ENCODE measurements around the gene DOCK11.
A peak's percentile ranks its signal among the peaks of the same experiment; 100 is the strongest.

DOCK11 gene

DNA sequence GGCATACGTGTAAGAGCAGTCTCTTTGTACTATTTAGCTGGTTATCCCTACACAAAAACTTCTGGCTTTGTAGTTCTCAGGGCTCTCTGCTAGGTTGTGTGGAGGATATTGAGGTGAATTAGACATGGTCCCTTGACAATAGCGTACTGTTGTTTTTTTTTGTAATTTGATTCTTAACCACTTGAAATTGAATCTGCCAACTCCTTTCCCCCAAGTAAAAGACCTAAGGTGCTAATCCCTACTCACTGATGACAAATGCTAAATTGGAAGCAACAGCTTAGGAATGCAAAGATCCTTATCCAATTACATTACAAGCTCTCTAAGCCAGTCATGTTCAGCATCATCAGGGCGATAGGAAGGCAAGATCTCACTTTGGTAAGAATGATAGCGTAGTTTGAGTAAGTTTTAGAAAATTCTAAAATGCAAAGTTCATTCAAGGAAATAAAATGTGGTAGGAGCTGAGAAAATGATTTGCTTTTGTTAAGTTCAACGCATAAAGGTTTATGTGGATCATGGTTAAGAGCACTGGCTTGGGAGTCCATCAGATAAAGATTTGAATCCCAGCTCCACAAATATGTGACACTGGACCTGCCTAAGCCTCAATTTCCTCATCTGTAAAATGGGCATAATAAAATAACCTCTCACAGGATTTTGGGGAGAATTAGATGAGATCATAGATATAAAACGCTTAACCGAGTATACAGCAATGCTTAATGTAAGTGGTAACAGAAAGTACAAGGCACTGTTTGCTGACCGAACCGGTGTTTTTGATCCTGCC is 39.3 kb downstream of the DOCK11 start:
- ChIA-PET POLR2A (no interaction called here), CTCF (interaction anchor here (1.0 kb wide), 1 partner anchor 29 kb away, joined by 3 read pairs; no protein-coding TSS in a partner anchor)
- no peak overlapping the region for H3K4me3 ChIP-seq (ENCODE audit: low read depth, low read length)
- no peaks in the 10 kb centered on the region for H3K36me3 ChIP-seq (ENCODE audit: control insufficient read depth in 2 of 2, insufficient read depth in 1 of 2, low read length in 2 of 2)
- H3K9me3 ChIP-seq (ENCODE audit: control insufficient read depth, insufficient read depth, low read depth, low read length) = no peaks in the 10 kb centered on the region
- H3K4me1 ChIP-seq (ENCODE audit: control insufficient read depth, insufficient read depth, low read length) = 0 out of 2 replicates have a peak, but pooled peaks cover 3% of the 10 kb centered on the region
- H3K27ac ChIP-seq (ENCODE audit: extremely low read depth, low read depth, low read length) = no peak overlapping the region
- TF ChIP-seq ZNF585B (tag by site-specific recombination; IDR thresholded peaks at IDR 0.05) (no peak), ZNF248 (tag by site-specific recombination; IDR thresholded peaks at IDR 0.05) (no peak), OSR2 (tag by site-specific recombination; IDR thresholded peaks at IDR 0.05) (peak; percentile 98), ZNF184 (tag by site-specific recombination; IDR thresholded peaks at IDR 0.05) (no peak), ZNF768 (tag by site-specific recombination; IDR thresholded peaks at IDR 0.05) (no peak), GLI4 (tag by site-specific recombination; IDR thresholded peaks at IDR 0.05) (no peak), ZBTB20 (tag by site-specific recombination; IDR thresholded peaks at IDR 0.05) (no peak), HOXD13 (CRISPR knock-in tag; IDR thresholded peaks at IDR 0.05; ENCODE audit: borderline replicate concordance) (no peak), BCL11B (tag by site-specific recombination; IDR thresholded peaks at IDR 0.05; ENCODE audit: low read depth) (no peak), SP2 (tag by site-specific recombination; IDR thresholded peaks at IDR 0.05) (peak; percentile 43; the same call in 1 of the 2 replicates), ZFP69B (tag by site-specific recombination; IDR thresholded peaks at IDR 0.05) (no peak), GLI2 (tag by site-specific recombination; IDR thresholded peaks at IDR 0.05; ENCODE audit: borderline replicate concordance, low read depth) (no peak), ZNF292 (tag by site-specific recombination; IDR thresholded peaks at IDR 0.05; ENCODE audit: borderline replicate concordance, low read depth) (no peak), GLIS1 (tag by site-specific recombination; IDR thresholded peaks at IDR 0.05) (no peak; the same call in 1 of the 2 replicates), ZNF426 (tag by site-specific recombination; IDR thresholded peaks at IDR 0.05) (no peak), ZNF354C (tag by site-specific recombination; IDR thresholded peaks at IDR 0.05; ENCODE audit: borderline replicate concordance, low read depth) (no peak), ZNF132 (tag by site-specific recombination; IDR thresholded peaks at IDR 0.05; ENCODE audit: borderline replicate concordance) (no peak), ZFP37 (tag by site-specific recombination; IDR thresholded peaks at IDR 0.05) (no peak), ZNF324 (tag by site-specific recombination; IDR thresholded peaks at IDR 0.05) (peak; percentile 30; the same call in 1 of the 2 replicates)
- TF ChIP-seq, protein P1, sequence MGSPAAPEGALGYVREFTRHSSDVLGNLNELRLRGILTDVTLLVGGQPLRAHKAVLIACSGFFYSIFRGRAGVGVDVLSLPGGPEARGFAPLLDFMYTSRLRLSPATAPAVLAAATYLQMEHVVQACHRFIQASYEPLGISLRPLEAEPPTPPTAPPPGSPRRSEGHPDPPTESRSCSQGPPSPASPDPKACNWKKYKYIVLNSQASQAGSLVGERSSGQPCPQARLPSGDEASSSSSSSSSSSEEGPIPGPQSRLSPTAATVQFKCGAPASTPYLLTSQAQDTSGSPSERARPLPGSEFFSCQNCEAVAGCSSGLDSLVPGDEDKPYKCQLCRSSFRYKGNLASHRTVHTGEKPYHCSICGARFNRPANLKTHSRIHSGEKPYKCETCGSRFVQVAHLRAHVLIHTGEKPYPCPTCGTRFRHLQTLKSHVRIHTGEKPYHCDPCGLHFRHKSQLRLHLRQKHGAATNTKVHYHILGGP (tag by site-specific recombination; IDR thresholded peaks at IDR 0.05) = no peak
- TF ChIP-seq, protein P2, sequence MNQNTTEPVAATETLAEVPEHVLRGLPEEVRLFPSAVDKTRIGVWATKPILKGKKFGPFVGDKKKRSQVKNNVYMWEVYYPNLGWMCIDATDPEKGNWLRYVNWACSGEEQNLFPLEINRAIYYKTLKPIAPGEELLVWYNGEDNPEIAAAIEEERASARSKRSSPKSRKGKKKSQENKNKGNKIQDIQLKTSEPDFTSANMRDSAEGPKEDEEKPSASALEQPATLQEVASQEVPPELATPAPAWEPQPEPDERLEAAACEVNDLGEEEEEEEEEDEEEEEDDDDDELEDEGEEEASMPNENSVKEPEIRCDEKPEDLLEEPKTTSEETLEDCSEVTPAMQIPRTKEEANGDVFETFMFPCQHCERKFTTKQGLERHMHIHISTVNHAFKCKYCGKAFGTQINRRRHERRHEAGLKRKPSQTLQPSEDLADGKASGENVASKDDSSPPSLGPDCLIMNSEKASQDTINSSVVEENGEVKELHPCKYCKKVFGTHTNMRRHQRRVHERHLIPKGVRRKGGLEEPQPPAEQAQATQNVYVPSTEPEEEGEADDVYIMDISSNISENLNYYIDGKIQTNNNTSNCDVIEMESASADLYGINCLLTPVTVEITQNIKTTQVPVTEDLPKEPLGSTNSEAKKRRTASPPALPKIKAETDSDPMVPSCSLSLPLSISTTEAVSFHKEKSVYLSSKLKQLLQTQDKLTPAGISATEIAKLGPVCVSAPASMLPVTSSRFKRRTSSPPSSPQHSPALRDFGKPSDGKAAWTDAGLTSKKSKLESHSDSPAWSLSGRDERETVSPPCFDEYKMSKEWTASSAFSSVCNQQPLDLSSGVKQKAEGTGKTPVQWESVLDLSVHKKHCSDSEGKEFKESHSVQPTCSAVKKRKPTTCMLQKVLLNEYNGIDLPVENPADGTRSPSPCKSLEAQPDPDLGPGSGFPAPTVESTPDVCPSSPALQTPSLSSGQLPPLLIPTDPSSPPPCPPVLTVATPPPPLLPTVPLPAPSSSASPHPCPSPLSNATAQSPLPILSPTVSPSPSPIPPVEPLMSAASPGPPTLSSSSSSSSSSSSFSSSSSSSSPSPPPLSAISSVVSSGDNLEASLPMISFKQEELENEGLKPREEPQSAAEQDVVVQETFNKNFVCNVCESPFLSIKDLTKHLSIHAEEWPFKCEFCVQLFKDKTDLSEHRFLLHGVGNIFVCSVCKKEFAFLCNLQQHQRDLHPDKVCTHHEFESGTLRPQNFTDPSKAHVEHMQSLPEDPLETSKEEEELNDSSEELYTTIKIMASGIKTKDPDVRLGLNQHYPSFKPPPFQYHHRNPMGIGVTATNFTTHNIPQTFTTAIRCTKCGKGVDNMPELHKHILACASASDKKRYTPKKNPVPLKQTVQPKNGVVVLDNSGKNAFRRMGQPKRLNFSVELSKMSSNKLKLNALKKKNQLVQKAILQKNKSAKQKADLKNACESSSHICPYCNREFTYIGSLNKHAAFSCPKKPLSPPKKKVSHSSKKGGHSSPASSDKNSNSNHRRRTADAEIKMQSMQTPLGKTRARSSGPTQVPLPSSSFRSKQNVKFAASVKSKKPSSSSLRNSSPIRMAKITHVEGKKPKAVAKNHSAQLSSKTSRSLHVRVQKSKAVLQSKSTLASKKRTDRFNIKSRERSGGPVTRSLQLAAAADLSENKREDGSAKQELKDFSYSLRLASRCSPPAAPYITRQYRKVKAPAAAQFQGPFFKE (tag by site-specific recombination; IDR thresholded peaks at IDR 0.05; ENCODE audit: borderline replicate concordance) = no peak
- TF ChIP-seq, protein P3, sequence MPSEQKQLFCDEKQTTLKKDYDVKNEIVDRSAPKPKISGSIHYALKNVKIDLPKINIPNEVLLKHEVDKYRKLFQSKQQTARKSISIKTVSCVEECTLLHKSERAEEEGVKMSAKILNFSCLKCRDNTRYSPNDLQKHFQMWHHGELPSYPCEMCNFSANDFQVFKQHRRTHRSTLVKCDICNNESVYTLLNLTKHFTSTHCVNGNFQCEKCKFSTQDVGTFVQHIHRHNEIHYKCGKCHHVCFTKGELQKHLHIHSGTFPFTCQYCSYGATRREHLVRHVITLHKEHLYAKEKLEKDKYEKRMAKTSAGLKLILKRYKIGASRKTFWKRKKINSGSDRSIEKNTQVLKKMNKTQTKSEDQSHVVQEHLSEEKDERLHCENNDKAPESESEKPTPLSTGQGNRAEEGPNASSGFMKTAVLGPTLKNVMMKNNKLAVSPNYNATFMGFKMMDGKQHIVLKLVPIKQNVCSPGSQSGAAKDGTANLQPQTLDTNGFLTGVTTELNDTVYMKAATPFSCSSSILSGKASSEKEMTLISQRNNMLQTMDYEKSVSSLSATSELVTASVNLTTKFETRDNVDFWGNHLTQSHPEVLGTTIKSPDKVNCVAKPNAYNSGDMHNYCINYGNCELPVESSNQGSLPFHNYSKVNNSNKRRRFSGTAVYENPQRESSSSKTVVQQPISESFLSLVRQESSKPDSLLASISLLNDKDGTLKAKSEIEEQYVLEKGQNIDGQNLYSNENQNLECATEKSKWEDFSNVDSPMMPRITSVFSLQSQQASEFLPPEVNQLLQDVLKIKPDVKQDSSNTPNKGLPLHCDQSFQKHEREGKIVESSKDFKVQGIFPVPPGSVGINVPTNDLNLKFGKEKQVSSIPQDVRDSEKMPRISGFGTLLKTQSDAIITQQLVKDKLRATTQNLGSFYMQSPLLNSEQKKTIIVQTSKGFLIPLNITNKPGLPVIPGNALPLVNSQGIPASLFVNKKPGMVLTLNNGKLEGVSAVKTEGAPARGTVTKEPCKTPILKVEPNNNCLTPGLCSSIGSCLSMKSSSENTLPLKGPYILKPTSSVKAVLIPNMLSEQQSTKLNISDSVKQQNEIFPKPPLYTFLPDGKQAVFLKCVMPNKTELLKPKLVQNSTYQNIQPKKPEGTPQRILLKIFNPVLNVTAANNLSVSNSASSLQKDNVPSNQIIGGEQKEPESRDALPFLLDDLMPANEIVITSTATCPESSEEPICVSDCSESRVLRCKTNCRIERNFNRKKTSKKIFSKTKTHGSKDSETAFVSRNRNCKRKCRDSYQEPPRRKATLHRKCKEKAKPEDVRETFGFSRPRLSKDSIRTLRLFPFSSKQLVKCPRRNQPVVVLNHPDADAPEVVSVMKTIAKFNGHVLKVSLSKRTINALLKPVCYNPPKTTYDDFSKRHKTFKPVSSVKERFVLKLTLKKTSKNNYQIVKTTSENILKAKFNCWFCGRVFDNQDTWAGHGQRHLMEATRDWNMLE (tag by site-specific recombination; conservative IDR thresholded peaks at IDR 0.05; ENCODE audit: low read depth) = no peak
- TF ChIP-seq, protein P4, sequence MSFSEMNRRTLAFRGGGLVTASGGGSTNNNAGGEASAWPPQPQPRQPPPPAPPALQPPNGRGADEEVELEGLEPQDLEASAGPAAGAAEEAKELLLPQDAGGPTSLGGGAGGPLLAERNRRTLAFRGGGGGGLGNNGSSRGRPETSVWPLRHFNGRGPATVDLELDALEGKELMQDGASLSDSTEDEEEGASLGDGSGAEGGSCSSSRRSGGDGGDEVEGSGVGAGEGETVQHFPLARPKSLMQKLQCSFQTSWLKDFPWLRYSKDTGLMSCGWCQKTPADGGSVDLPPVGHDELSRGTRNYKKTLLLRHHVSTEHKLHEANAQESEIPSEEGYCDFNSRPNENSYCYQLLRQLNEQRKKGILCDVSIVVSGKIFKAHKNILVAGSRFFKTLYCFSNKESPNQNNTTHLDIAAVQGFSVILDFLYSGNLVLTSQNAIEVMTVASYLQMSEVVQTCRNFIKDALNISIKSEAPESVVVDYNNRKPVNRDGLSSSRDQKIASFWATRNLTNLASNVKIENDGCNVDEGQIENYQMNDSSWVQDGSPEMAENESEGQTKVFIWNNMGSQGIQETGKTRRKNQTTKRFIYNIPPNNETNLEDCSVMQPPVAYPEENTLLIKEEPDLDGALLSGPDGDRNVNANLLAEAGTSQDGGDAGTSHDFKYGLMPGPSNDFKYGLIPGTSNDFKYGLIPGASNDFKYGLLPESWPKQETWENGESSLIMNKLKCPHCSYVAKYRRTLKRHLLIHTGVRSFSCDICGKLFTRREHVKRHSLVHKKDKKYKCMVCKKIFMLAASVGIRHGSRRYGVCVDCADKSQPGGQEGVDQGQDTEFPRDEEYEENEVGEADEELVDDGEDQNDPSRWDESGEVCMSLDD (tag by site-specific recombination; IDR thresholded peaks at IDR 0.05) = no peak

Measured in HEK293 (cell line).